NCI-H2196 (cell line): Measurements from ENCODE around the gene IPO7.
"Not testable (repeated sequence)": the region's sequence is repeated elsewhere in the genome, so short reads cannot be mapped to it uniquely, and the experiment has no call there.

Source experiments
- DNase-seq: peaks from one replicate; lab custom pipeline; 2025; ENCODE audit not compliant: unreplicated experiment; lab: John Stamatoyannopoulos, UW

IPO7 gene

GRCh38 chr11:9397746-9398680, 13.6 kb downstream of the IPO7 start:
- no peak for DNase-seq

GRCh38 chr11:9399466-9399865, 15.0 kb downstream of the IPO7 start:
- no peak for DNase-seq

- not testable (repeated sequence) for DNase-seq
These were observed 17.4 kb downstream of the IPO7 start for GRCh38 chr11:9401884-9402283.

GRCh38 chr11:9428706-9429105, 44.3 kb downstream of the IPO7 start:
- no peak for DNase-seq

GRCh38 chr11:9438611-9439010, 54.2 kb downstream of the IPO7 start:
- no peak for DNase-seq

- DNase-seq: no peak
These were observed 61.8 kb downstream of the IPO7 start for GRCh38 chr11:9446230-9446629.

- DNase-seq: no peak
These were observed 64.3 kb downstream of the IPO7 start for GRCh38 chr11:9448576-9449352.

- not testable (repeated sequence) for DNase-seq
These were observed 67.6 kb downstream of the IPO7 start for GRCh38 chr11:9452023-9452422.

- no peak for DNase-seq
These were observed 71.3 kb downstream of the IPO7 start for GRCh38 chr11:9455722-9456121.

GRCh38 chr11:9459667-9460321, 75.3 kb downstream of the IPO7 start:
- DNase-seq: peak; percentile 34

GRCh38 chr11:9460322-9461062, 76.0 kb downstream of the IPO7 start, which contains the start of gene ZNF143:
Gene ZNF143 (plus strand): TSS chr11:9461012. CDS start chr11:9471309, 10,297 bp downstream.
- DNase-seq: peak; percentile 100

GRCh38 chr11:9461063-9461759, 76.8 kb downstream of the IPO7 start:
- DNase-seq: peak; percentile 93

- DNase-seq: no peak
These were observed 77.3 kb downstream of the IPO7 start for GRCh38 chr11:9461760-9462134.

- no peak for DNase-seq
These were observed 77.8 kb downstream of the IPO7 start for GRCh38 chr11:9462172-9462799.

- DNase-seq: no peak
These were observed 78.5 kb downstream of the IPO7 start for GRCh38 chr11:9462806-9463537.

- DNase-seq: no peak
These were observed 86.3 kb downstream of the IPO7 start for GRCh38 chr11:9470765-9471164.

GRCh38 chr11:9473408-9473807, 89.0 kb downstream of the IPO7 start:
- DNase-seq: no peak

- DNase-seq: no peak
These were observed 95.4 kb downstream of the IPO7 start for GRCh38 chr11:9479899-9480298.
